HEK293T (cell line): Measurements from ENCODE around the gene ZNF385B.

ENCODE experiments used
- CTCF ChIA-PET: fragments of 350-600 bp; formaldehyde crosslinking; extraction: SDS; loops from one replicate; lab custom pipeline; 2021; ENCODE audit warnings: antibody characterized with exemption, inconsistent platforms; lab: Yijun Ruan, JAX
- POLR2A ChIA-PET: fragments of 350-600 bp; formaldehyde crosslinking; extraction: SDS; loops from one replicate; lab custom pipeline; 2020; ENCODE audit warnings: antibody characterized with exemption, inconsistent platforms; lab: Yijun Ruan, JAX
- DNase-seq: peaks from one replicate; pipeline ENCODE4 v3.0.0; 2012; ENCODE audit warnings: mixed read lengths; ENCODE audit errors: extremely low spot score
- ARNT ChIP-seq: fragments of 450-650 bp; IDR thresholded peaks from 2 replicates; pipeline ENCODE4 v1.6.1; 2017; ENCODE audit warnings: mild to moderate bottlenecking
- BHLHE40 ChIP-seq: fragments of 450-650 bp; IDR thresholded peaks from 2 replicates; pipeline ENCODE4 v1.6.1; 2016; ENCODE audit warnings: mild to moderate bottlenecking, moderate library complexity, borderline replicate concordance
- CTBP1 ChIP-seq: fragments of 450-650 bp; IDR thresholded peaks from 2 replicates; pipeline ENCODE4 v1.6.1; 2016; ENCODE audit warnings: borderline replicate concordance
- ELF4 ChIP-seq: fragments of 450-650 bp; IDR thresholded peaks from 2 replicates; pipeline ENCODE4 v1.6.1; 2017; ENCODE audit warnings: antibody characterized with exemption
- FOXA1 ChIP-seq: fragments of 450-650 bp; IDR thresholded peaks from 2 replicates; pipeline ENCODE4 v1.6.1; 2016; ENCODE audit warnings: mild to moderate bottlenecking
- FOXK2 ChIP-seq: fragments of 450-650 bp; IDR thresholded peaks from 2 replicates; pipeline ENCODE4 v1.6.1; 2016; ENCODE audit warnings: mild to moderate bottlenecking
- FOXM1 ChIP-seq: fragments of 450-650 bp; IDR thresholded peaks from 2 replicates; pipeline ENCODE4 v1.6.1; 2017; ENCODE audit warnings: mild to moderate bottlenecking, borderline replicate concordance
- HDGF ChIP-seq: fragments of 450-650 bp; IDR thresholded peaks from 2 replicates; pipeline ENCODE4 v1.6.1; 2017; ENCODE audit warnings: antibody characterized with exemption, borderline replicate concordance
- L3MBTL2 ChIP-seq: fragments of 450-650 bp; conservative IDR thresholded peaks from 2 replicates; pipeline ENCODE4 v1.6.1; 2016; ENCODE audit warnings: mild to moderate bottlenecking
- LEF1 ChIP-seq: fragments of 450-650 bp; IDR thresholded peaks from 2 replicates; pipeline ENCODE4 v1.6.1; 2017; ENCODE audit warnings: mild to moderate bottlenecking, borderline replicate concordance
- NFRKB ChIP-seq: fragments of 450-650 bp; IDR thresholded peaks from 2 replicates; pipeline ENCODE4 v1.6.1; 2016; ENCODE audit warnings: mild to moderate bottlenecking, moderate library complexity
- SP1 ChIP-seq: fragments of 450-650 bp; IDR thresholded peaks from 2 replicates; pipeline ENCODE4 v1.6.1; 2017
- SUZ12 ChIP-seq: fragments of 450-650 bp; IDR thresholded peaks from 2 replicates; pipeline ENCODE4 v1.6.1; 2016; ENCODE audit warnings: mild to moderate bottlenecking
- TARDBP ChIP-seq: fragments of 450-650 bp; IDR thresholded peaks from 2 replicates; pipeline ENCODE4 v1.6.1; 2016
- ZNF384 ChIP-seq: fragments of 450-650 bp; IDR thresholded peaks from 2 replicates; pipeline ENCODE4 v1.6.1; 2016
- TF ChIP-seq, protein P1 (sequence below): fragments of 450-650 bp; IDR thresholded peaks from 2 replicates; pipeline ENCODE4 v1.6.1; 2016

The ZNF385B gene

GRCh38 chr2:179533875-179534274 is 327.5 kb downstream of the ZNF385B start:
- TF ChIP-seq ZNF384 (no peak), BHLHE40 (no peak), ARNT (no peak)
- no peak for DNase-seq
- CTCF ChIA-PET, result no interaction called here
- POLR2A ChIA-PET, result no interaction called here

GRCh38 chr2:179532863-179533278 is 328.5 kb downstream of the ZNF385B start:
- no peak for TF ChIP-seq BHLHE40
- no peak for TF ChIP-seq HDGF
- no peak for TF ChIP-seq ZNF384
- TF ChIP-seq NFRKB, result no peak
- no peak for TF ChIP-seq FOXK2
- TF ChIP-seq ELF4, result no peak
- TF ChIP-seq SP1, result no peak
- no peak for TF ChIP-seq CTBP1
- TF ChIP-seq FOXA1, result no peak
- CTCF ChIA-PET, result no interaction called here
- POLR2A ChIA-PET, result no interaction called here
- DNase-seq, result no peak

DNA sequence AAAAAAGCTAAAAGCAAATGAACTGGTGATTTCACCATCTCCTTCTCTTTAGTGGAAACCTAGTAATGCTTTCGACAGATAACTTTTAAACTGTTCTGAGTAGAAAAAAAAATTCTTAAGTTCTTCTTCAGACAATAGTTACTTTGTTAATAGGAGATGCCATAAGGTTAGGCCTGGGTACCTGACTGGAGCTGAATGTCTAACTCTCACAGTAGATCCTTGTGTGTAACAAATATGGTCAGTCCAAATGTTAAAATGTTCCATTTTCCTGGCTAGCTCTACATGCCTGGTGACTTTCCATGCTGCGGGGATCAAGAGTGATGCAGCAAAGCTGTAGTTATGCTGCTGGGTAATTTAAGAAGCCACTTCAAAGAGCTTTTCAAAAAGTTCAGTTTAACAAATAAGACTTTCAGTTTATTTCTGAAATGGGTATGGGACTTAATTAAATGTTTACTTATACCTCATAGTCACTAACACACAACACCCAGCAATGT is 332.8 kb downstream of the ZNF385B start:
- ChIA-PET POLR2A (no interaction called here), CTCF (no interaction called here)
- no peak for DNase-seq
- no peak for TF ChIP-seq ARNT
- TF ChIP-seq ELF4, result no peak
- TF ChIP-seq SUZ12, result no peak
- TF ChIP-seq, protein P1, sequence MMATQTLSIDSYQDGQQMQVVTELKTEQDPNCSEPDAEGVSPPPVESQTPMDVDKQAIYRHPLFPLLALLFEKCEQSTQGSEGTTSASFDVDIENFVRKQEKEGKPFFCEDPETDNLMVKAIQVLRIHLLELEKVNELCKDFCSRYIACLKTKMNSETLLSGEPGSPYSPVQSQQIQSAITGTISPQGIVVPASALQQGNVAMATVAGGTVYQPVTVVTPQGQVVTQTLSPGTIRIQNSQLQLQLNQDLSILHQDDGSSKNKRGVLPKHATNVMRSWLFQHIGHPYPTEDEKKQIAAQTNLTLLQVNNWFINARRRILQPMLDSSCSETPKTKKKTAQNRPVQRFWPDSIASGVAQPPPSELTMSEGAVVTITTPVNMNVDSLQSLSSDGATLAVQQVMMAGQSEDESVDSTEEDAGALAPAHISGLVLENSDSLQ, result no peak
- TF ChIP-seq ZNF384, result no peak
- TF ChIP-seq HDGF, result no peak
- TF ChIP-seq TARDBP, result no peak
- TF ChIP-seq FOXK2, result no peak
- no peak for TF ChIP-seq NFRKB
- no peak for TF ChIP-seq L3MBTL2
- TF ChIP-seq CTBP1, result no peak
- no peak for TF ChIP-seq FOXM1
- TF ChIP-seq BHLHE40, result no peak
- TF ChIP-seq LEF1, result no peak

DNA sequence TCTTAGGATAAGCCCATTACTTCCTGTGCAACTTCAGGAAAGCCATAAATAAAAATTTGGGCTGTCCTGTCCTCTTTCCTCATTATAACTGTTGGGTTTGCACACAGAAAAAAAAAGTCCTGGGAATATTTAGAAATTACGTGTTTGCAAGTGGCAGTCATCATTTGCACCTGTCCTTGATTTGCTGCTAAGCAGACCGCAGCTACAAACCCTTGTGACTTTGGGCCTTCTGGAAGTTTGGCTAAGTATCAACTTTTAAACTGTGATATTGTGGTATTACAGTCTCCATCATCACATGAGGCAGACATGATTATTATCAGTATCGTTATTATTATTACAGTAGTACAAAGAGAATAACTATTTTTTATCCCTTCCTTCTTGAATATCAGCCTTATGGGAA is 336.1 kb downstream of the ZNF385B start:
- ChIA-PET POLR2A (no interaction called here), CTCF (no interaction called here)
- no peak for TF ChIP-seq ZNF384
- no peak for TF ChIP-seq ELF4
- no peak for TF ChIP-seq FOXM1
- no peak for DNase-seq

DNA sequence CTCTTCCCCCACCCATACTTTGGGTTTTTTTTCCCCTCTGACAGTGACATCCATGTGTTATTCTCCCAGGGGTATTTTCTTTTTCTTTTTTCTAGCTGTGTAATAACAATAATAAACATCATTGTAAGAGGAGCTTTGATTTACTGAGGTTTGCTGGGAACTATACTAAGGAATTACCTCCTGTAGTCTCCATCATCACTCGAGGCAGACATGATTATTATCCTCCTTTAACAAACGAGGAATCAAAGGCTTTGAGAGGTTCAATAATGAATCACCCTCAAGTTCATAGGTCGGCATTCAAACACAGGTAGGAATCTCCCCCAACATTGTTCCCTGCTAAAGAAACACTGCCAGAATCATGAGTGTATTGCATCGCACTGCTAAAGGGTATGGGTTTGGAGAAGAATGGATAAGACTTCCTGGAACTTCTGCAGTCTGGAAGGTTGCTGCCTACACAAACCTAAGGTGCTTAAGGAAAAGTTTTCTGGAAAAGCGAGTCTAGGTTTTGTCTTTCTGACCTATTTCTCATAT is 336.5 kb downstream of the ZNF385B start:
- POLR2A ChIA-PET, result no interaction called here
- TF ChIP-seq ARNT (no peak), ZNF384 (no peak), SP1 (no peak), HDGF (no peak), ELF4 (no peak), TARDBP (no peak)
- TF ChIP-seq, protein P1, result 0 out of 2 replicates have a peak, but pooled peaks have one; percentile 10
- DNase-seq, result no peak
- CTCF ChIA-PET, result no interaction called here

- ChIA-PET CTCF (no interaction called here), POLR2A (no interaction called here)
- TF ChIP-seq, protein P1, result no peak
- no peak for TF ChIP-seq ARNT
- DNase-seq, result no peak
These were observed 339.5 kb downstream of the ZNF385B start for GRCh38 chr2:179521944-179522343.

DNA sequence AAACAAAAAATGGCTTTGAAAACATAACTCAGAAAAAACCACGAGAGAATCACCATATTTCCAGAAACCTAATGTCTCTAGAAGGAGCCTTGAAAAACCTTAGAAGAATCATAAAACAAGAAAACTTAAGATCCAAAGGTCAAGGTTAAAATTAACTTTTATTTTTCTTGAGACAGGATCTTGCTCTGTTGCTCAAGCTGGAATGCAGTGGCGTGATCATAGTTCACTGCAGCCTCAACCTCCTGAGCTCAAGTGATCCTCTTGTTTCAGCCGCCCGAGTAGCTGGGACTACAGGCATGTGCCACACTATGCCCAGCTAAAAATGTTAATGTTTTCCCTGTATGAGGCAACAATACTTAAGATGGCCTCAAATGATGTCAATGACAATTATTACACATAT is 342.6 kb downstream of the ZNF385B start:
- CTCF ChIA-PET, result no interaction called here
- POLR2A ChIA-PET, result no interaction called here
- DNase-seq, result no peak
- TF ChIP-seq SUZ12 (no peak), TARDBP (no peak), HDGF (no peak), BHLHE40 (no peak), CTBP1 (no peak), LEF1 (no peak), L3MBTL2 (no peak), ELF4 (no peak), ARNT (no peak), SP1 (no peak), FOXM1 (no peak), FOXK2 (no peak)
- TF ChIP-seq, protein P1, result no peak
